Stimulated activated CD8-positive, alpha-beta memory T cell treated with anti-CD3 and anti-CD28 coated beads, Interleukin-7, amount 100 ng/mL, for 1 hour (primary cell): ENCODE measurements around the gene TENM4.

ENCODE experiments used
- DNase-seq, 2 donors: peaks; one replicate each; pipeline ENCODE4 v3.0.0-alpha.2; 2020; ENCODE audit warnings: low read depth in 2 of 2

The TENM4 gene

GRCh38 chr11:79121351-79121750 lies 319.5 kb downstream of the TENM4 start:
- DNase-seq: no peak

DNA sequence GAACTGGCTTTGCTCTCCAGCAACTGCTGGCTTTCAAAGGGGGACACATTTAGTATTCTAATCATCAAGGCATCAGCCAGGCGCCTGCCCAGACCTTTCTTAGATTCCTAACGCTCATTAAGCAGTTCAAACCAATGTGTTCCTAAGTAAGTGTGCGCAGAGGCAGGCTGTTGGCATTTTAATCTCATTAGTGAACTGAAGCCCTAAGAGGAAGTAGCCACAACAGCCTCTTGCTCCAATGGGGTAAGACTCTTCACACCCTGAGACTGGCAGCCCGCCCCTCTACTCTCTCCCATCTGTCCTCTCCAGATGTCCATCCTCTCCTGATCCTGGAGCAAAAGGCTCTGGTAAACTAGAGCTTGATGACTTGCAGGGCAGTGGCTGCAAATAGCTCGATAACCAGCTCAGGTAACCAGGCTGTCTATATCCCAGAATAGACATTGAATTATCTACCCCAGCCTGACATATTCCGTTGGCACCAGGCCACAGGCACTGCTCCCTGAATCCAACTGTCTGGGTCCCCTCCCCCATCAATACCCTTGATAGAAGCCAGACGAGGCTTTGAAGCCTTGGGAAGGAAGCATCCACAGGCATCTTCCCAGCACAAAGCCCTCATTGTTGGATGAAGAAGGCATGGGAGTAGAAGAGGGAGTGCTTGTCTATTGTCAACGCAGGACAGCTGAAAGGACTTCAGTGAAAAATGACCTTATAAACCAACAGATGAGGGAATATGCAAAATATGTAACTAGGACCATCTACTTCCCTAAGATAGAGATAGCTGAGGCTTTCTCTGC lies 321.1 kb downstream of the TENM4 start:
- no peak for DNase-seq

DNA sequence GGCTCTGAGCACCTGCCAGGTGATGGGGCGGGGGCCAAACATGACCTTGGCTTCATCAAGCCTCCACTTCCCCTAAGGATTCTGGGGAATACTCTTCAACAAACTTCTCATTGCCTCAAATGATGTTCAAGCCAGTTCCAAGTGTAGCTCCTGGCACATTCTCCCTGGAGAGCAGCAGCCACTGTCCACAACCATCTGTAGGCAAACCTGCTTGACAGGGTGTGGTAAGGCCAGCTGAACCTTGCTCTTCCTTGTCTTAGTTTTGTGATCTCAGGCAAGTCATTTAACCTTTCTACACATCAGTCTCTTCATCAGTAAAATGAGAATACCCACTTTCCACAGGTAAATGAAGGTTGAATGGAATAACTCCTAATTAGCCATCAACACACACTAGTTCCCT lies 323.3 kb downstream of the TENM4 start:
- DNase-seq: no peak

DNA sequence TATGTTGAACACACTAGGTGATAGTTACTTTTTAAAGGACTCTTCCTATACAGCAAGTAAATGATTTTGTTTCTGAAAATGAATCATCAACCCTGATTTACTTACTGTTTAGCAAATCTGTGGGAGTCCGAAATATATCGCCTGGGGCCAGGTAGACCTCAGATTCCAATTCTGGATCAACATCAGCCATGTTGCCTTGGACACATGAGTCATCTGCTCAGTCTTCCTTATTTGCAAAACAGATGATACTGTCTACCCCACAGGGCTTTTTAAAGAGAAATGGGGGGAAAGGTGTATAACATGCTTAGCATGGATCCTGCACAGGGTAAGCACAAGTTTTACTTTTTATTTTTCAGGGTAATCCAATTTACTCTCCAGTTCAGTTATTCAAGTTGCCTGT lies 324.2 kb downstream of the TENM4 start:
- DNase-seq: no peak

- no peak for DNase-seq
These were observed 327.7 kb downstream of the TENM4 start for GRCh38 chr11:79113054-79113690.

GRCh38 chr11:79110796-79111195 lies 330.0 kb downstream of the TENM4 start:
- DNase-seq: no peak

GRCh38 chr11:79110321-79110720 lies 330.5 kb downstream of the TENM4 start:
- DNase-seq: no peak

DNA sequence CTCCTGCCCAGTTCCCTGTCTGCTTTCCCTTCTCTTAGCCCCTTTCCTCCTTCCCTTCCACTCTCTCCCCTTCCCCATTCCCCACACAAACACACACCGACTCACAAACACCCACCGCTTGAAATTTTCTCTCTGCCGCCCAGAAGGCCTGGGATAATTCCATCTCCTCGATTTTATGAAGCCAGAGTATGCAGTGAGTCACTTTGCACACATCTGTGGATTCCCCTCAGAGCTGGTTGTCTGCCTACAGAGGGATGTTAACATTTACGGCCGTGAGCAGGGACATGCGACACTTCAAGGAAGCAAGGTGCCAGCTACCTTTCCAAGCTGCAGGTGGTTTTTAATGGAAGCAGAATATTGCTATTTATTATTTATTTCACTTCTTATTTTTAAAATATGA lies 332.0 kb downstream of the TENM4 start:
- DNase-seq: no peak

DNA sequence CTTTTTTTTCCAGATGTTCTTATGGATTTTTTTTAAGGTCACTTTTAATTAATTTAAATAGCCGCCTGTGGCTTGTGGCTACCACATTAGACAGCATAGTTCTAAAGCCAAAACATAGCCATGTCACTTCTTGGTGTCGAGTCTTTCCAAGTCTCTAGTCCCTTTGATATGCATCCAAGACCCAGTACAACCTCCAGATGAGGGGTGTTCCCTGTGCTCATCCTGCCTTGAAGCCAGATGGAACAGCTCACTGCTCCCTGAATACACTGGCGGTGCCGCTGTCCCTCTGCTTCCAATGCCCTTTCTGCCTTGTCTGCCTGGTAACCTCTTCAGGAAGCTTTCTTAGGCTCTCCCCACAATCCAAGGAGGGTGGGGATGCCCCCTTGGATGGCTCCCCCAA lies 338.0 kb downstream of the TENM4 start:
- no peak for DNase-seq

GRCh38 chr11:79101656-79102055 lies 339.2 kb downstream of the TENM4 start:
- no peak for DNase-seq

DNA sequence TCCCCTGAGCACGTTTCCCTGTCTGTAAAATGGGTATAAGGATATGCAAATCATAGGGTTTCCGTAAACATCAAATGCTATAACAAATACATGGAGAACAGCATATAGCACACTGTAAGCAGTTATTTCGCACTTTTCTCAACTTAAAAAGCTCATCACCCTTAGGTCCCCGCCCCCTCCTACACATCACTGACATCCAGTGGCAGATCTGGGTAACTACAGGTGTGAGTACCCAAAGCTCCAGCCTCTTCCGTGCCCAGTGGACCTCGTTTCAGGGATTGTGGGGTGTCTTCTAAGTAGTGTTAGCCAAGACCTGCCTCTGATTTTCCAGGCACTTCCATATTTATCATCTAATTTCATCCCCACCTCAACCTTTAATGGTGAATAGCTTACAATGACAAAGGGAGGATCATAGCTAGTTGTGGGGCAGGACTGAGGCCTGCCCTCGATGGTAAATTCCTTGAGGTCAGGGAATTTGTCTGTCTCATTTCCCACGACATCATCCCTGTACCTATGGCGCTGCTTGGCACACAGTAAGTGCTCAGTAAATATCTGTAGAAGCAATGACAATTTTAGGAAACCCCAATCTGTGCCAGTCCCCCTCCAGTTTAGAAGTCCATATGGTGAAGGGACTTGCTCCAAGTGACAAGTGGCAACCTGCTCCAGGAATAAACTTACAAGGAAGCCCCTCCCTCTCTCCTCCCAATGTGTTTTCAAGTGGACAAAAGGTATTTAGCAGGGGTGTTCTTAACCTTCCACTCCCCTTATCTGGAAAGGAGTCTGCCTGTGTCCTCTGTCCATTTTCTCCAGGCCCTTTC lies 340.5 kb downstream of the TENM4 start:
- no peak for DNase-seq

- DNase-seq: no peak
These were observed 342.7 kb downstream of the TENM4 start for GRCh38 chr11:79098146-79098545.

DNA sequence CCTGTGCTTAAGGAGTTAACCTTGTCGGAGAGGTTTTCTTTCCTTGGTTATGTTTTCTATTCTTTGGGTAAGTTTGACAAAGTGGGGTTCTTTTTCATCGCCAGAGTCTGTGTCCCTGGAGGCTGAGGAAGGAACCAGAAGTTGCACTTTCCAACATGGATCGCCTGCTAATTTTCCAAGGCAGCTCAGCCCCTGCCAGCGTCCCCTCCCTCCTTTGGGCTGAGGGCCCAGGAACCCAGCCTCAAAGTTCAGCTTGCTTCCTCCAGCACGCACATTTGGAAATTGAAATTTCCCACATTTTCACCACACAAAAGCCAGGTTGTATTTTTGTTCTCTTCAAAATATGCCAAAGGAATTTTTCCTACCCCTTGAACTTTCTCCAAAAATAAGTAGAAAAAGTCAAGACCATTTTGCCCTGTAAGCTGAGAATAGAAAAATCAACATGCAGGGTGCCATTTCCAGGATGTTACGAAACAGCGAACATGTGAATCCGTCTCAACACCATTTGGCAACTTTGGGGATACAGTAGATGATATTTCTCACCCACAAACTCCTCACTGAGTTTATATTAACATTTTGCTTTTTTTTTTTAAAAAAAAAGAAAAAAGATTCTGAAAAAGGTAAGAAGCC lies 343.5 kb downstream of the TENM4 start:
- no peak for DNase-seq

GRCh38 chr11:79095424-79095823 lies 345.4 kb downstream of the TENM4 start:
- no peak for DNase-seq

GRCh38 chr11:79094616-79095015 lies 346.2 kb downstream of the TENM4 start:
- DNase-seq: no peak

GRCh38 chr11:79092791-79093353 lies 348.0 kb downstream of the TENM4 start:
- DNase-seq: no peak

GRCh38 chr11:79090191-79090705 lies 350.6 kb downstream of the TENM4 start:
- DNase-seq: no peak

DNA sequence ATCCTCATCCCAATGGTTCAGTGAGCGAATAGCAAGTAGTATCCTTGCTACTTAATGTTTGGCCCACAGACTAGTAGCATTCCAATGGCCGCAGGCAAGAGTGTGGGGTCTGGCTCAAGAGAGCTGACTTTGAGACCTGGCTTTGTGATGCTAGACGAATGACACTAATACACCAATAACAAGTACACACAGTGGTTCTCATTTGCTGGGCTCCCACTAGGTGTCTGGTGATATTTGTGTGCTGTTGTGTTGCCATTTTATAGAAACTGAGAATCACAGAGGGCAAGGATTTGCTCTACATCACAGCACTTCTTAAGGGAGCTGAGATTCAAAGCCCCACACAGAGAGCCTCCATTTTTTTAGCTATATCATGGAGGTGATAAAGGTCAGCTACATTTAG lies 351.2 kb downstream of the TENM4 start:
- no peak for DNase-seq

DNA sequence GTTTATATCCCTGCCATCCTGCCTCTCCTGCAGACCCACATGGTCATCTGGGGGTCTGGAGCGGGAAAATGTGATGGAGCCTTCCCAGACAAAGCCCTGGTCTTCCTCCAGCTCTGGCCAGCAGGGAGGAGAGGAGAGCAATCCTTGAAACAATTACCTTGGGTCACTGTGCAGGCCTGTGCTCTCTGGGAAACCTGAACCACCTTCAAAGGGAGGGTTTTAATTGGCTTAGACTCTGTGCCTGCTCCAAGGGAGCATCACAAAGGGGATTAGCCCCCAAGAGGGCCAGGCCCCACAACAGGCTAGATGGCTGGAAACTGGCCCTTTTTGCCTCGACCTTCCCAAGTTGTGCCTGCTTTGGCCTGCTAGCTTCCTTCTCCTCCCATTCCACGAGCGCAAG lies 351.9 kb downstream of the TENM4 start:
- DNase-seq: no peak

DNA sequence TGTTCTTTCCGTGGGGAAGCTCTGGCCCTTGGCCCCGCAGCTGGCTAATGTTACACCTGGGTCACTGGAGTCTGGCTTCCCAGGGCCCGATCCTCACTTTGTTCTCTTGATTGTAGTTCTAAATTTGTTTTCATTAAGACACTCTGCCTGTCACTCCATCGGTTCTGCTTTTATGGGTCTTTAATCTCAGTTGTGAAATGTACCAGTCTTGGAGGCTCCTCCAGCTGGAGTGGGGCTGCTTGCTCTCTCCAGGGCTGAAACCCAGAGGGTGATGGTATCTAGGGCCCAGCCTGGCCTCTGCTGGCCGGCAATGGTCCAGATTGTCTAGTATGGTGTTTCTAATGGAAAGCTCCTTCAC lies 352.9 kb downstream of the TENM4 start:
- DNase-seq: no peak

DNA sequence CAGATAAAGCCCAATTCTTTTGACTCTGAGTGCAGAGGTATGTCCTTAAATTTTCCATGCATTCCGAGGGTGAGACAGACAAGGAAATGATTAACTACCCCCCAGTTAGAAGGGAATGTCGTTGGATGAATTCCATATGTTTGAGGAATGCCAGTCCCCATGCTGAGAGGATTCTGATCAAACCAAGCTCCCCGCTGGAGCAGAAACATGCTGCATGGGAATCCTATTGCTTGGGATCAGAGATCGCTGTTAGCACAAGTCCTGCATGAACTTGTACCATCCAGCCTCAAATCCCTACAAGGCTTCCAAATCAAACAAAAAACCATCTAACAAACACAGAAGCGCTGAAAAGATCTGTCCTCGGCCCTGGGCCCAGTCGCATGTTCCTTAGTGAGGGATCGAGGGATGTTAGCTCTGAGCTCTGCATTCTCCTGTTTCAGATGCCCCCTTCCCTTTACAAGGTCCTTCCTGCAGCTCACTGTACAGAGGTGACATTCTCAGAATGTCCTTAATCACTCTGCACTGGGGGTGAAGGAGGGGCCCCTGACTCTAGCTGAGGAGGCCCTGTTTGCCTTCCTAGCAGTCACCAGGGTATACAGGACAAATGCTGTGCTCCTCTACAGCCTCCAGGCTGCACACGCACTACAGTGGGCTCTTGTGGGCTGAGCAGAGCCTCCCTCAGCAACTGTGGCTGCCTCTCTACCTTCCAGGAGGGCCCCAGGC lies 353.4 kb downstream of the TENM4 start:
- DNase-seq: no peak
